PC-3 (cell line): Measurements from ENCODE around the gene MC1R.

Source experiments
- CTCF ChIP-seq: fragments of 300-600 bp; sonication (generic); conservative IDR thresholded peaks from 2 replicates; pipeline ENCODE4 v1.5.1; 2017; ENCODE audit warnings: antibody characterized with exemption, low read depth, mild to moderate bottlenecking, low read length
- EZH2 ChIP-seq: fragments of 300-600 bp; sonication (generic); IDR thresholded peaks from one replicate; pipeline ENCODE4 v1.6.1; 2017; ENCODE audit warnings: antibody characterized with exemption, mild to moderate bottlenecking, low read length; ENCODE audit not compliant: unreplicated experiment
- EZH2phosphoT487 ChIP-seq: fragments of 300-600 bp; sonication (generic); IDR thresholded peaks from 2 replicates; pipeline ENCODE4 v1.6.1; 2018; ENCODE audit warnings: mild to moderate bottlenecking, antibody characterized with exemption, low read length, borderline replicate concordance

- TF ChIP-seq CTCF (no peak), EZH2phosphoT487 (no peak), EZH2 (no peak)
Measured at GRCh38 chr16:89938175-89938885, 19.7 kb downstream of the MC1R start.
